HG03342 (cell line): ENCODE data around the gene NCOR1.
A peak's percentile ranks its signal among the peaks of the same experiment; 100 is the strongest.

Experiments
- ATAC-seq: cut with Tn5 transposase; IDR thresholded peaks from one replicate; pipeline ENCODE4 v1.9.1; 2021; ENCODE audit warnings: mild to moderate bottlenecking, moderate library complexity; ENCODE audit not compliant: unreplicated experiment

Gene NCOR1

DNA sequence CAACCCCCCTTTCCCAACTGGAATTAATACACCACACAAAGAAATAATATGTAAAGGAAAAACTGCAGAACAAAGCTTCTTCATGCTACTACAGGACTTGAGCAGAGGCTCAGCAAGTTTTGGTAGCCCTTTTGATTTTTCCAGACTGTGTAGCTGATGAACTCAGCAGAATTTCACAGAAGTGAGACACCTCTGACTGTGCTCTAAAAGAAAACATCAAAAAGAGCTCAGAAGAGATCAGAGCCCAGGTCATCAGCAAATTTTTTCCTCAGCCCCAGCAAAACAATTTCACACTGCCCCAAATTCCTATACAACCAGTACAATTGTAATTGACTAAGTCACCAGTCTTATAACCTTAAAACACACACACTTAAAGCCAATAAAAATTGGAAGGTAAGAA, 177.7 kb downstream of the NCOR1 start:
- no peak for ATAC-seq

DNA sequence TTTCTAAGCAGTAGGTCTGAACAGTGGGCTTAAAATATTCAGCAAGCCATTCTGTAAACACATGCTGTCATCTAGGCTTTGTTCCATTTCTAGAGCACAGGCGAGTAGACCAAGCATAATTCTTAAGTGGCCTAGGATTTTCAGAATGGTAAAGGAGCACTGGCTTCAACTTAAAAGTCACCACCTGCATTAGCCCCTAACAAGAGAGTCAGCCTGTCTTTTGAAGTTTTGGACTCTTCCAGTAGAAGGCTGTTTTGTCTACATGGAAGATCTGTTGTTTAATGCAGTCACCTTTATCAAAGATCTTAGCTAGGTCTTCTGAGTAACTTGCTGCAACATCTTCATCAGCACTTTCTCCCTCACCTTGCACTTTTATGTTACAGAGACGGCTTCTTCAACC, 179.1 kb downstream of the NCOR1 start:
- ATAC-seq = no peak

DNA sequence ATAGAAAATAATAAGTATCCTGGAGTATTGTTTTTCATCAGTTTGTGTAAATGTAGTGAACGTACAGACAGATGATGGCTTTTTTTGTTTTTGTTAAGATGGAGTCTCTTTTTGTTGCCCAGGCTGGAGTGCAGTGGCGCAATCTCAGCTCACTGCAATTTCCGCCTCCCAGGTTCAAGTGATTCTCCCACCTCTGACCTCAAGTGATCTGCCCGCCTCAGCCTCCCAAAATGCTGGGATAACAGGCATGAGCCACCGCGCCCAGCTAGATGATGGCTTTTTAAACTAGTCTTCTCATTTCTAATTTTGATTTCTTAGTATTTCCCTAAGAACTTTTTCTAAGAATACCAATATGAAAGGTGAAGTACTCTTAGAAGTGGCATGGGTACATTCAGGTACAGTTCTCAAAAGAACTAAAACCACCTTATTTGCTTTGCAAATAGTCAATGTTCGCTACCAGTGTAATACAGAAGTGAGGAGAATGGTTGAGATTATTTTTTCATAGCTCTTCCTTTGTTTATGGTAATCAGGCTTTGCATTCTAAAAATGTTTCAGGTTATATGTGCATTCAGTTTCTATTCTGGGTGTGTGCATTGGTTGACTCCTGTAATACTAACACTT, 181.5 kb downstream of the NCOR1 start:
- no peak for ATAC-seq

DNA sequence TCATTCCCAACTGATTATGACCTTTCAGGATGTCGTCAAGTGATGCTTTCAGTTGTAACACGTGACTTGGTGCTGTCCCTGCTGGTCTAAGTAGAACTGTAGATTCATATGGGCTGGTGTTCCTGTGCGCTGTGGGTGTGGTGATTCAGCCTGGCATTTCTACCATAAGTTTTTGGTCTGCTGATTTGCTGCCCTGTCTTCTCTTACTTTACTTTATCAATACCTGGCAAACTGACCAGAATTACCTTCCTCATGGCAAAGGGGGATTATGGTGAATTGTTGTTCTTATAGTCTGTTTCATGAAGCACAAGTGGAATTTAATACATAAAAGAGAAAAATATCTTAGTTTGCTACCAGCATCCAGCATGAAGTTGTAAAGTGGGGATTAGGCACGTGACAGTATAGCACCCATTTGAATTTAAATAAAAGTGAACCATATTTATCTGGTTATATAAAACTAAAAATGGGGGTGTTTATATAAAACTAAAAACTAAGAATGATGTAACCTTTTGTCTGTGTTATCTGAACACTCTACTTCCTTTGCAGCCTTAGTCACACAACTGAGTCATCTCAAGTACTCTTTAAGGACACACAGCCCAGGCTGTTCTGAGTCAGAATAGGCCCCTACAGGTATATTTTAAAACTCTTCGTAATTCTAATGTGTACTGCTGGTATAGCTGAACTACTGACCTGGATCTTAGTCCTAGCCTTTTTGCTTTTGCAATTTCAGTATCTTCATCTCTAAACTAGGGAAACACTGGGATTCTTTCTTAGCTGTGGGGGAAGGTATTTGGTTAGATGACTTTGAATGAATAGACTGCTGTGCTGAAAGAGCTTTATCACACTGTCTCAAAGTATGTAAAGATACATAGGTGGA, 187.4 kb downstream of the NCOR1 start:
- ATAC-seq = peak; percentile 86

DNA sequence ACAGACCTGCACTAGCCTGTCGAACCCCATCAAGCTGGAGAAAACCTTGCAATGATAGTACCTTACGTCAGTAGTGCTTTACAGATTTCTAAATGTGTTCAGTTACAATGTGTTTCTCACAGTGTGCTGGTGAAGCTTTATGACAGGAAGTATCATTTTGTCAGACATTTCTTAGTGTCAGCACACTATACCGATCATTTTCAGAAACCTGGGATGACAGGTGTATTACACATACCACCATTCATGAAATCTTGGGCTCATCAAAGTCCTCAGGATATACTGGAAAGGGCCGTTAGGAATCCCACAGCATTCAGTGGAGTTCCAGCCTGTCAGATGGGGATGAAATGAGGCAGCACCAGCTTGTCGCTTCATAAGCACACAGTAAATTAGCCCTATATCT, 188.4 kb downstream of the NCOR1 start:
- ATAC-seq = no peak

DNA sequence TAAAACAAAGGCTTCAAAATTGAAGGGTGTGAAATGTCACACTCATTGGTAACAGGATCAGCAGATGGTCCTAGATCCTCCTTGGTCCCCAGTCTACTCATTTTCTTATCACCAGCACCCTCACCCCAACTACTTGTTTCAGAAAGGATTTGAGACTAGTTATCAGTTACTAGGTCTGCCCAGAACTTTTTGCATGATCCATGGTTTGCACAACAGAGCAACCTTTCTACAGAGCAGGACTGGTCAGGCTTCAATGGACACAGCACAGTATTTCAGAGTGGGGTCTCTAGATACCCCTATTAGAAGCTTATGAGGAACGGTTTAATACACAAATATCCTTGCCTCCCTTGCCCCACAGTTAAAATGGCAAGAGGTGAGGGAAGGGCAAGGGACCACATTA, 190.1 kb downstream of the NCOR1 start:
- no peak for ATAC-seq

DNA sequence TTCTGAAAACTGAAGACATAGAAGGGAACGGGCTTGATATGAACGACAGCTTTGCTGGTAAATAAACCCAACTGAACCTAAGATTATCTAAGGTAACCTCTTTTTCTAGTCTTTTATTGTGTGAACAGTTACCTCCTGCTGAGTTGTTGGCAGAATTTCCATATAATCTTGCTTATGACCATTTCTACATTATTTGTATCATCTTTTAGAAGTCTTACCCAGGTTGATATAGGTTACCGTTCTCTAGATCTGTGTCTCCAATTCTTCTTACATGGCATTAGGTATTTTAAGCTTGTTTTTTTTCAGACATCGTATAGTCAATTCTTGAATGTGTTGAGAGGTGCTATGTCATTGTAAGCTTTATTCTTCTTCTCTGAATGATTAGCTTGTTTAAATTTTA, 191.5 kb downstream of the NCOR1 start:
- ATAC-seq = no peak

DNA sequence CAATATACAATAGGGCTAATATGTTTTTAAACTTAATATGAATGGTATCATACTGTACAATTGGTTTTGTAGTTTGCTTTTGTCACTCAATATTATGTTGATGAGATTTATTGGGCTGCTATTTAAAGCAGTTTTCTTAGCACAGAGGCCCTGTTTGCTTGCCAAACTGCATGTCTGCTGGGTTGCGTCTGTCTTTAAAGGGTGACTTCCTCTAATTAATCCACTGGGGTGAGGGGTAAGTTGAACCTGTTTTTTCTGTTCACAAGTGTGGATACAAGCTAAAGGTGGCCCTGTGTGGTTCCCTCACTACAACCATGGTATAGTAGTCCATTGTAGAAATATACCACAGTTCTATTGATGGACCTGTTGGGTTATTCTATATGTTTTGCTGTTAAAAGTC, 196.0 kb downstream of the NCOR1 start:
- no peak for ATAC-seq

DNA sequence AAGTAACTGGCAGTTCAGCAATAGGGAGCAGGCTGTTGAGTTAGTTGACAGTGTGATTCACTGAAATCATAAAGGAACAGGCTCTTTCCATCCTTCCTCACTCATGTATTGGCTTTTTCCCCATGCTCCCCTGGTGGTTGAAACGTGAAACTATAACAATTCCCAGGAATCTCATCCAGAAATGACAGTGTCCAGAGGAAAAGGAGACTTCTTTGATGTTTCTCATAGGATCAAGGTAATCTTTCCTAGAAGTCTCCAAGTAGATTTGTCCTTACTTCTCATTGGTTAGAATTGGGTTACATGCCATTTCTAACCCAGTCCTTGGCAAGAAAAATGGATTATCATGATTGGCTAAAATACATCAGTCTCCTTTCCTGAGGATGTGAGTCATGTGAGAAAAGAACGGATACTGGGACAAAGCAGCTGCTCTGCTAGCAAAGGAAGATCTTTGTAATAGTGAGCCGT, 201.4 kb downstream of the NCOR1 start:
- ATAC-seq = no peak

DNA sequence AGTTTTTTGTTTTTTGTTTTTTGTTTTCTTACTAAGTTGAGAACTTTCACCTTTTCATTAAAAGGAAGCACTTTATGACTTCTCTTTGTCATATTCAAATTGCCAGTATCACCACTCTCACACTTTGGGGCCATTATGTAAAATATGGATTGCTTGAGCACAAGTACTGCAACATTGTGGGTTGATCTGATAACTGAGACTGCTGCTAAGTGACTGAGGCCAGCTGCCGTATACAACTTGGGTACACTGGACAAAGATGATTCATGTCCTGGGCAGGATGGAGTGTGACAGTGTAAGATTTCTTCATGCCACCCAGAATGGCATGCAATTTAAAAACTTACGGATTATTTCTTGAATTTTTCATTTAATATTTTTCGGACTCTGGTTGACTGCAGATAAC, 207.9 kb downstream of the NCOR1 start:
- ATAC-seq = no peak

DNA sequence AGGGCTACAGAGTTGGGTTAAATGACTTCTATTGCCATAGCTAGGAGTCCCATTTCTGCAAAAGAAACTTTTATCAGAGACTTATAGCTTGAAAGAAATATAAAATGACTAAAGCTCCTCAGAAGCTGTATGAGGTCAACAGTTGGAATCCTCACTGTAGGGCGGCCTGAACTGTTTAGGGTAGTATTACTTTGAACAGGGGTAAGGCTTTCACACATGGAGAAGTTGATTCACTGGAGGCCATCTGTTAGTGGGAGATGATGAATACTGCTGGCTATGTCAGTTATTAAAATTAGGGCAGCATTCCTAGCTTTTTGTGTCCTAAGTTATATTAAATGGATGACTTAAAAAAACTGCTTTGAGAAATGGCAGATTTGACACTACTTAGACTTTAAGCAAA, 209.7 kb downstream of the NCOR1 start:
- no peak for ATAC-seq

DNA sequence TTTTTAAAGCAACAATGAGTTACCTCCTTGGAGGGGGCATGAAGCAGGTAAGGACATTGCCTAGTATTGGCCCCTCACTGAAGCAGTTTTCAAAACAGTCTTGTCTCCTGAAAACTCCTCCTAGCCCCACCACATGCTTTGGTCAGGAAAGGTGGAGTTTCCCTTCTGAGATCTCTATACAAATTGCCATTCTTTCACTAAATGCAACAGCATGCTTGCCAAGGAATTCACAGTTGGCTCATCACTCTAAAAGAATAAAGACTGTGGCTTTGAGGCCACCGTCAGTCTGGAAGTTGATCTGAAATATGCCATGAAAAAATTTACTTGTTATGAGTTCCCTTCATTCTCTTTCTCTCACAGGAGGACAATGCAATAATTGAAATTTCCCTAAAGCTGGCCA, 211.5 kb downstream of the NCOR1 start:
- ATAC-seq = no peak

DNA sequence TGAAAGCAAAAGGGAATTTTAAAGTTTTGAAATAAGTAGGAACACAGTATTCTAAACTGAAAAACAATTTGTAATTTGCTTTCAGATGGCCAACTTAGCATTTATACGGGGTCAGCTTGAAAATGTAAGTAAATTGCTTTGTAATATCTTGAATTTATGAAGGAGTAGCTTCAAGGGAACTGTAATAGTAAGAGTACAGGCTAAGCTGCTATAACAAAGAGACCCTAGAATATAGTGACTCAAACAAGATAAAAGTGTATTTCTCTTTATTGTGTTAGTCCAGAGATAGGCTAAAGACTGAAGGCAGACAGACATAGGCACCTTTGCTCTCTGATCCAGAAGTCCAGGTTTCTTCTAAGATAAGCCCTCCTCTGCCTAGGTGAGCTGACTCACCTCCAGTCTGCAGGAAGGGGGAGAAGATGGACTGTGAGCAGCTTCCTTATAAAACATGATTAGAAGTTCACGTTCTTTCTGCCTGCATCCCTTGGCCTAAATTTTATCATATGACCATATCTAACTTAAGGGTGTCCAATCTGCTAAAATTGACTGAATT, 212.6 kb downstream of the NCOR1 start:
- no peak for ATAC-seq

DNA sequence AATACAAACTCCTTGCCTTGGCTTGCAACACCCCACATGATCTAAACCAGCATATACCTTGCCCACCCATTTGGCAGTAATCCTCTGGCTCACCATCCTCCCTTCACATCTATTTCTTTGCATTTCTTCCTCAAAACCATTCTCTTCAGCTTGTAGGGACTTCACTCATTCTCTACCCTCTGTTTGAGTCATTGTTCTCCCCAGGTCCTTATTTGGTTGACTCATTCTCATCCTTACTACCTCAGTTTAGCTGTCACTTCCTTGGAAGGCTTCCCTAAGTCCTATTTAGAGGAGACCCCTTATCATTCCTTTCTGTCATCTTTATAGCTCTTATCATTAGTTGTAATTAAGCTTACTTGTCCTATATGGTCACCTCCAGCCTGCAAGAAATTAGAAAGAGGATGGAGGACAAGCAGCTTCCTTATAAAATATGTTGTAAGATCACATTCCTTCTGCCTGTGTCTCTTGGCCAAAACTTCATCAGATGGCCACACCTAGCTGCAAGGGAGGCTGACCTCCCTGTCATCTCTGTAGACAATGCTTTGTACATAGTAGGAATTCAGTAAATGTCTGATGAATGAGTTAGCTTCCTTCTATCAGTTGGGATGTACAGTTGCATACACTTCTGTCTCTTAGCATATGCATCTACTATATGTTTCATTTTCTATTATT, 214.0 kb downstream of the NCOR1 start:
- ATAC-seq = no peak

DNA sequence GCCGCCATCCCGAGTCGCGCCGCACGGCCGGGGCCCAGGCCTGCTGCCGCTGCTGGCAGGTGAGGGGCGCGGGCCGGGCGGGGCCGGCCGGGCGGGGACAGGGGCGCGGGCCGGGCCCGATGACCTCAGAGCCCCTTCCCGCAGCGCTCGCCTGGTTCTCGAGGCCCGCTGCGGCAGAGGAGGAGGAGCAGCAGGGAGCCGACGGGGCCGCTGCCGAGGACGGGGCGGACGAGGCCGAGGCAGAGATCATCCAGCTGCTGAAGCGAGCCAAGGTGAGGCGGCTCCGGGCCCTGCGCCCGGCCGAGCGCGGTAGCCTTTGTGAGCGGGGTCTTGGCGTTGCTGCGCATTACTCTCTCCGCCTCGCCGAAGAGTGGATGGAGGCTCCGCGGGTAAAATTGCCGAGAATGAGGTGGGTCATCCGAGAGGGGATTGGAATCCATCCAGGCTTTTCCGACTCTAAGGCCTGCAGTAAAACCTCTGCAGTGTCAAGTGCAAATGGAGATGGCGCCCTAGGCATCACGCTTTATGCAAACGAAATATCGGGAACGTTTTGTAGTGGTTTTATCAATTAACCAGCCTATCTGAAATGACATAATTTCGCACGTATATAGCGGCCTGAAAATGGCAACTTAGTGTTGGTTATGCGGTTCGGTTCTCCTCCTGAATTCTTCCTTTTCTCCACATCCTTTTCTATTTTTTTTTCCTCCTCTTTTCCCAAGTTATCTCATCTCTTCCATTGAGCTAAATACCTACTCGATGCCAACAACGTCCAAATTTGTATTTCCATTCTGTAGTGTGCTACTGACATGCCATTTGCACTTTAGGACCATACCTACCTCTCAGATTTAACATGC, 215.1 kb downstream of the NCOR1 start:
- ATAC-seq = peak; percentile 30

DNA sequence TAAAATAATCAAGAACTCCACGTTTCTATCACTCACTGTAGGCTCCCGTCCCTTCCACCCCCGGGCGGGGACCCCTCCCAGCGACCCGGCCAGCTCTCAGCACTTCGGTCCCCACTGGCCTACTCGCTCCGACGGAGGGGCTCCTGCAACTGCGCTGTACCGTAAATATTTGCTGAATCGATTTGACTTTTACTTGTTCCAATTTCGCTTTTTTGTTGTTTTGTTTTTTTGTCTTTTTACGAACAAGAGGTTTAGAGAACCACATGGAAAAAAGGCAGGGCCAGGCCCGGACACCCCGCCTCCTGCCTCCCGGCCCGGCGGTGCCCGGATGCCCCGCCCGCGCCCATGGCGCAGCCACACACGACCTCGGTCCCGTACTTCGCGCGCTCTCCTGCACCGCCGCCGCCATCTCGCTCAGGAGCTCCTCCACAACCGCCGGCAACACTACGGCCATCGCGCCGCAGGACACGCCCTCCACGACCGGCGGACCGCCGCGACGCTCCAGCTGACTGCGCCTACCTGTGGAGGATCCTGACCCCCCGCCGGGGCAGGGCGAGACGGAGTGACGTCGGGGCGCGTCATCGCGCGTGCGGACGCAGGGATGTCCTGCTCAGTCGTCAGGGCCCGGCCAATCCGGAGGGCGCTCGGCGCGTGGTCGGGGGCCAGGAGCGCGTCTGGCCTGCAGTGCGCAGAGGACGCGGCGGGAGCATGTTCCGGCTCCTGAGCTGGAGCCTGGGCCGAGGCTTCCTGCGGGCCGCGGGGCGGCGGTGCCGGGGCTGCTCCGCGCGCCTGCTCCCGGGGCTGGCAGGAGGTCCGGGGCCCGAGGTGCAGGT, 216.0 kb downstream of the NCOR1 start, which contains the start of the genes TTC19 and ZSWIM7:
TSS of gene TTC19 (plus strand) at position 684 of the 833 bp plus-strand sequence. CDS start at position 709, 25 bp downstream.
TSS of gene ZSWIM7 (minus strand) at position 564 of the 833 bp plus-strand sequence. CDS start at position 454, 110 bp downstream.
- peak; percentile 91 for ATAC-seq

DNA sequence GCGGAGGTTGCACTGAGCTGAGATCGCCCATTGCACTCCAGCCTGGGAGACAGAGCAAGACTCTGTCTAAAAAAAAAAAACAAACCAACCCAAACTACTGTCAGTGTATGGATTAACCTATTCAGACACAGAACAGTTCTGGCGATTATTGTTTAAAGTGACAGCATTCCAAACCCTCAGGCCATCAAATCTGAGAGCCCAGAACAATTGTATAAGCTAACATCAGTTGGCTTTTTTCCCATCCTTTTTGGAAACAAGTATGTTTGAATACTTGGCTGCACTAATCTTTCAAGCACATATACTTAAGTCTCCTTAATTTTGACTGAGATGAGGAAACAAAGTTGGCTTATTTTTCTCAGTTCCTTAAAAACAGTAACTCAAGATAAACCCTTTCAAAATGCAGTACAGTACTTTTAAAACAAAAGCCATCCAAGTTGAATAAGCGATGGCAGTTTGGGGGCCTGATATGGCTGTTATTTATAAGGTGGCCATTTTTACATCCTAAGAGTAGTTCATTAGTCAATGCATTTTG, 217.2 kb downstream of the NCOR1 start:
- no peak for ATAC-seq

DNA sequence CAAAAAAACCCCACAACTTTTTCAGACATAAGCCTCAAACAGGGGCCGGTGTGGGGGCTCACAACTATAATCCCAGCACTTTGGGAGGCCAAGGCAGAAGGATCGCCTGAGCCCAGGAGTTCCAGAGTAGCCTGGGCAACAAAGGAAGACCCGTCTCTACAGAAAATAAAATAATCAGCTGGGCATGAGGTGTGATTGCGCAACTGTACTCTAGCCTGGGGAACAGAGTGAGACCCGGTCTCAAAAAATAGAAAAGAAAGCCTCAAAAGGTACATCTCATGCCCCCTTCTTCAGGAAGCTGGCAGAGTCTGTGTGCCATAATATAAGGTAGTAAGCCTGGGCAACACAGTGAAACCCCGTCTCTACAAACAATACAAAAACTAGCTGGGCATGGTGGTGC, 219.0 kb downstream of the NCOR1 start:
- no peak for ATAC-seq
